HG03469 (cell line): ENCODE measurements around the gene RGL4.
"Not testable (repeated sequence)": the region's sequence is repeated elsewhere in the genome, so short reads cannot be mapped to it uniquely, and the experiment has no call there.

ENCODE experiments used
- ATAC-seq: cut with Tn5 transposase; IDR thresholded peaks from one replicate; pipeline ENCODE4 v1.9.1; 2021; ENCODE audit warnings: mild to moderate bottlenecking, moderate library complexity, moderate number of reproducible peaks; ENCODE audit not compliant: unreplicated experiment

RGL4 gene

GRCh38 chr22:23690713-23691112, at the start of gene RGL4:
RGL4 (plus strand) TSS chr22:23691013; CDS start chr22:23692031, 1,018 bp downstream.
- ATAC-seq: no peak

- ATAC-seq: not testable (repeated sequence)
These were observed 44.3 kb upstream of the RGL4 start for GRCh38 chr22:23646526-23646925.

GRCh38 chr22:23649071-23649501, 41.7 kb upstream of the RGL4 start:
- no peak for ATAC-seq

- no peak for ATAC-seq
These were observed 39.1 kb upstream of the RGL4 start for GRCh38 chr22:23651676-23652075.

- ATAC-seq: no peak
These were observed 38.5 kb upstream of the RGL4 start for GRCh38 chr22:23652286-23652685.

- ATAC-seq: no peak
These were observed 38.1 kb upstream of the RGL4 start for GRCh38 chr22:23652711-23653110.

GRCh38 chr22:23655891-23656475, 34.8 kb upstream of the RGL4 start:
- ATAC-seq: no peak

GRCh38 chr22:23657727-23658126, 33.1 kb upstream of the RGL4 start:
- no peak for ATAC-seq

- not testable (repeated sequence) for ATAC-seq
These were observed 30.4 kb upstream of the RGL4 start for GRCh38 chr22:23660381-23660780.

GRCh38 chr22:23670378-23671295, 20.2 kb upstream of the RGL4 start:
- ATAC-seq: no peak

GRCh38 chr22:23671387-23671786, 19.4 kb upstream of the RGL4 start:
- ATAC-seq: not testable (repeated sequence)

GRCh38 chr22:23672307-23673049, 18.3 kb upstream of the RGL4 start:
- not testable (repeated sequence) for ATAC-seq

GRCh38 chr22:23673050-23673620, 17.7 kb upstream of the RGL4 start:
- no peak for ATAC-seq

GRCh38 chr22:23673826-23674690, 16.8 kb upstream of the RGL4 start:
- ATAC-seq: no peak

GRCh38 chr22:23674886-23675501, 15.8 kb upstream of the RGL4 start:
- ATAC-seq: not testable (repeated sequence)

- ATAC-seq: no peak
These were observed 15.1 kb upstream of the RGL4 start for GRCh38 chr22:23675502-23676415.

- not testable (repeated sequence) for ATAC-seq
These were observed 13.7 kb upstream of the RGL4 start for GRCh38 chr22:23676841-23677700.

GRCh38 chr22:23677701-23677995, 13.2 kb upstream of the RGL4 start:
- ATAC-seq: no peak
